ENCODE measurements around the gene ATP10B.

GRCh38 chr5:160799184-160799583 is 52.8 kb downstream of the ATP10B start:
- TF ChIP-seq ZBTB33 (IDR thresholded peaks at IDR 0.05; ENCODE audit: borderline replicate concordance, low read depth) (no peak), ELF1 (IDR thresholded peaks at IDR 0.05) (no peak), TAF1 (IDR thresholded peaks at IDR 0.05; ENCODE audit: borderline replicate concordance, low read depth, low read length) (no peak)
- TF ChIP-seq, protein P1, sequence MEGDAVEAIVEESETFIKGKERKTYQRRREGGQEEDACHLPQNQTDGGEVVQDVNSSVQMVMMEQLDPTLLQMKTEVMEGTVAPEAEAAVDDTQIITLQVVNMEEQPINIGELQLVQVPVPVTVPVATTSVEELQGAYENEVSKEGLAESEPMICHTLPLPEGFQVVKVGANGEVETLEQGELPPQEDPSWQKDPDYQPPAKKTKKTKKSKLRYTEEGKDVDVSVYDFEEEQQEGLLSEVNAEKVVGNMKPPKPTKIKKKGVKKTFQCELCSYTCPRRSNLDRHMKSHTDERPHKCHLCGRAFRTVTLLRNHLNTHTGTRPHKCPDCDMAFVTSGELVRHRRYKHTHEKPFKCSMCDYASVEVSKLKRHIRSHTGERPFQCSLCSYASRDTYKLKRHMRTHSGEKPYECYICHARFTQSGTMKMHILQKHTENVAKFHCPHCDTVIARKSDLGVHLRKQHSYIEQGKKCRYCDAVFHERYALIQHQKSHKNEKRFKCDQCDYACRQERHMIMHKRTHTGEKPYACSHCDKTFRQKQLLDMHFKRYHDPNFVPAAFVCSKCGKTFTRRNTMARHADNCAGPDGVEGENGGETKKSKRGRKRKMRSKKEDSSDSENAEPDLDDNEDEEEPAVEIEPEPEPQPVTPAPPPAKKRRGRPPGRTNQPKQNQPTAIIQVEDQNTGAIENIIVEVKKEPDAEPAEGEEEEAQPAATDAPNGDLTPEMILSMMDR (IDR thresholded peaks at IDR 0.05), result no peak

All from SK-N-SH (cell line).